Femur (tissue), 1 donor: ENCODE results near the gene S100A4.
"Not testable (repeated sequence)": the region's sequence is repeated elsewhere in the genome, so short reads cannot be mapped to it uniquely, and the experiment has no call there.

Experiments used
- DNase-seq: peaks from one replicate; pipeline ENCODE4 v3.0.0-alpha.2; 2017

Gene S100A4

GRCh38 chr1:153545067-153546055 is at the start of gene S100A4:
S100A4 (minus strand) TSS chr1:153545806; CDS start chr1:153544794, 1,012 bp downstream.
- peak; percentile 97 for DNase-seq

GRCh38 chr1:153592748-153593147 is 47.1 kb upstream of the S100A4 start:
- no peak for DNase-seq

- no peak for DNase-seq
Observed at GRCh38 chr1:153588482-153588881, 42.9 kb upstream of the S100A4 start.

- not testable (repeated sequence) for DNase-seq
Observed at GRCh38 chr1:153588033-153588432, 42.4 kb upstream of the S100A4 start.

- no peak for DNase-seq
Observed at GRCh38 chr1:153587314-153587713, 41.7 kb upstream of the S100A4 start.

GRCh38 chr1:153586347-153586746 is 40.7 kb upstream of the S100A4 start:
- no peak for DNase-seq

GRCh38 chr1:153585006-153585405 is 39.4 kb upstream of the S100A4 start:
- DNase-seq, result no peak

- DNase-seq, result no peak
Observed at GRCh38 chr1:153583976-153584375, 38.4 kb upstream of the S100A4 start.

- DNase-seq, result not testable (repeated sequence)
Observed at GRCh38 chr1:153583514-153583913, 37.9 kb upstream of the S100A4 start.

GRCh38 chr1:153582836-153583235 is 37.2 kb upstream of the S100A4 start:
- not testable (repeated sequence) for DNase-seq

GRCh38 chr1:153578936-153579335 is 33.3 kb upstream of the S100A4 start:
- DNase-seq, result no peak

GRCh38 chr1:153578490-153578889 is 32.9 kb upstream of the S100A4 start:
- DNase-seq, result no peak

- DNase-seq, result no peak
Observed at GRCh38 chr1:153577624-153578051, 32.0 kb upstream of the S100A4 start.

- no peak for DNase-seq
Observed at GRCh38 chr1:153577138-153577537, 31.5 kb upstream of the S100A4 start.

GRCh38 chr1:153575497-153575896 is 29.9 kb upstream of the S100A4 start:
- not testable (repeated sequence) for DNase-seq

GRCh38 chr1:153575081-153575491 is 29.5 kb upstream of the S100A4 start:
- not testable (repeated sequence) for DNase-seq

GRCh38 chr1:153573351-153573750 is 27.7 kb upstream of the S100A4 start:
- DNase-seq, result peak; percentile 23

- peak; percentile 82 for DNase-seq
Observed at GRCh38 chr1:153572569-153573015, 27.0 kb upstream of the S100A4 start.

GRCh38 chr1:153571706-153572105 is 26.1 kb upstream of the S100A4 start:
- no peak for DNase-seq

GRCh38 chr1:153570874-153571273 is 25.3 kb upstream of the S100A4 start:
- no peak for DNase-seq

- no peak for DNase-seq
Observed at GRCh38 chr1:153569465-153569864, 23.9 kb upstream of the S100A4 start.

GRCh38 chr1:153568367-153569099 is 22.9 kb upstream of the S100A4 start:
- peak; percentile 92 for DNase-seq

- DNase-seq, result peak; percentile 24
Observed at GRCh38 chr1:153567621-153568366, 22.2 kb upstream of the S100A4 start.
